Type B pancreatic cell (in vitro differentiated cells): ENCODE data around the gene GPR153. TPM values are rescaled to one million over a fixed set of nuclear protein-coding genes. Genes with fewer than 3 reads are reported as not detected.
"Not testable (repeated sequence)": the region's sequence is repeated elsewhere in the genome, so short reads cannot be mapped to it uniquely, and the experiment has no call there.

ENCODE experiments used
- DNase-seq: peaks from one replicate; pipeline ENCODE4 v3.0.0; 2021; ENCODE audit warnings: mixed read lengths; ENCODE audit not compliant: unreplicated experiment; ENCODE audit errors: extremely low spot score
- H3K27ac Mint-ChIP-seq: 2 replicates; pipeline ENCODE4 v1.8.0; 2021; ENCODE audit warnings: mild to moderate bottlenecking, mixed read lengths
- H3K27me3 Mint-ChIP-seq: 2 replicates; pipeline ENCODE4 v1.8.0; 2021; ENCODE audit warnings: mixed read lengths
- H3K36me3 Mint-ChIP-seq: 2 replicates; pipeline ENCODE4 v1.8.0; 2021; ENCODE audit warnings: mixed read lengths
- H3K4me1 Mint-ChIP-seq: one replicate; pipeline ENCODE4 v1.8.0; 2021; ENCODE audit warnings: mixed read lengths; ENCODE audit not compliant: unreplicated experiment
- H3K4me3 Mint-ChIP-seq: 2 replicates; pipeline ENCODE4 v1.8.0; 2021; ENCODE audit warnings: mild to moderate bottlenecking, mixed read lengths
- H3K9me3 Mint-ChIP-seq: 2 replicates; pipeline ENCODE4 v1.8.0; 2021; ENCODE audit warnings: mixed read lengths
- total RNA-seq: library from RNA; stranded (reverse); gene quantifications from 2 replicates; pipeline ENCODE4 v1.2.1, GENCODE V29; 2021; ENCODE audit warnings: low replicate concordance
- TF ChIP-seq, protein P1 (sequence below): fragments of 200-600 bp; sonication (generic); conservative IDR thresholded peaks from 2 replicates; pipeline ENCODE4 v1.5.0; 2021; ENCODE audit warnings: antibody characterized with exemption, mild to moderate bottlenecking

GPR153 gene
- total RNA-seq, 1 donor from 2014 or later, result 6.1 TPM

DNA sequence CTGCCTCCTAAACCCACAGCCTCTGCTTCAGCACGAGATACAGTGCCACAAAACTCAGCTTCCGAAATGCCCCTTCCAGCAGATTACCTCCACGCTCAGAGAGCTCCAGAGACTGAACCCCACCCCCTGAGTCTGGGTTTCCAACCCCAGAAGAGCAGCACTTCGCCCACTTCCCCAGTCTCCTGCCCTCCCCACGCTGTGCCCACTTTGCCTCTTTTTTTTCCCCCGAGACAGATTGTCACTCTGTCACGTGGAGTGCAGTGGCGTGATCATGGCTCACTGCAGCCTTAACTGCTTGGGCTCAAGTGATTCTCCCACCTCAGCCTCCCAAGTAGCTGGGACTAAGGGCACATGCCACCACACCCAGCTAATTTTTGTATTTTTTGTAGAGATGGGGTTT is 35.2 kb downstream of the GPR153 start:
- DNase-seq, result no peak
- peaks cover 2% of the 10 kb centered on the region for H3K4me1 Mint-ChIP-seq
- H3K36me3 Mint-ChIP-seq, result peaks cover 18% of the 10 kb centered on the region
- H3K27ac Mint-ChIP-seq, result no peak overlapping the region
- H3K4me3 Mint-ChIP-seq, result no peak overlapping the region
- no peaks in the 10 kb centered on the region for H3K9me3 Mint-ChIP-seq
- TF ChIP-seq, protein P1, sequence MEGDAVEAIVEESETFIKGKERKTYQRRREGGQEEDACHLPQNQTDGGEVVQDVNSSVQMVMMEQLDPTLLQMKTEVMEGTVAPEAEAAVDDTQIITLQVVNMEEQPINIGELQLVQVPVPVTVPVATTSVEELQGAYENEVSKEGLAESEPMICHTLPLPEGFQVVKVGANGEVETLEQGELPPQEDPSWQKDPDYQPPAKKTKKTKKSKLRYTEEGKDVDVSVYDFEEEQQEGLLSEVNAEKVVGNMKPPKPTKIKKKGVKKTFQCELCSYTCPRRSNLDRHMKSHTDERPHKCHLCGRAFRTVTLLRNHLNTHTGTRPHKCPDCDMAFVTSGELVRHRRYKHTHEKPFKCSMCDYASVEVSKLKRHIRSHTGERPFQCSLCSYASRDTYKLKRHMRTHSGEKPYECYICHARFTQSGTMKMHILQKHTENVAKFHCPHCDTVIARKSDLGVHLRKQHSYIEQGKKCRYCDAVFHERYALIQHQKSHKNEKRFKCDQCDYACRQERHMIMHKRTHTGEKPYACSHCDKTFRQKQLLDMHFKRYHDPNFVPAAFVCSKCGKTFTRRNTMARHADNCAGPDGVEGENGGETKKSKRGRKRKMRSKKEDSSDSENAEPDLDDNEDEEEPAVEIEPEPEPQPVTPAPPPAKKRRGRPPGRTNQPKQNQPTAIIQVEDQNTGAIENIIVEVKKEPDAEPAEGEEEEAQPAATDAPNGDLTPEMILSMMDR, result no peak
- H3K27me3 Mint-ChIP-seq, result no peaks in the 10 kb centered on the region

DNA sequence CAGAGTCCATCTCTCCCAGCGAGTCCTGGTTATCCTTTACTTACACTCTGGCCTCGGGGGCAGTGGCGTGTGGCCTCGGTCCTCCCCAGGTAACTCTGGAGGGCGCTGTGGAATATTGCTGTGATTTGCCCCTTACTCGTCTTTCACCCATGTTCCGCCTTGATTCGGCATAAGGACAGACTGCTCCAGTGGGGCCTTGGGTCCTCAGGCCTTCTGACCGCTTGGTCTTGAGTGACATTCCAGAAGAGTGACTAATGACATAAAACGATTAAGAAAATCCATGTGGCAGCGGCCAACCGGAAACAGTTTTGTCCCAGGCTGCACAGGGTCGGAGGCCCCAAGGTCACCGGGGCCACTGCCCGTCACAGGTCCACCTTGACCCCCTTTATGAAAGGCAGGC is 36.2 kb downstream of the GPR153 start:
- Mint-ChIP-seq H3K4me3 (no peak overlapping the region), H3K27ac (no peak overlapping the region), H3K9me3 (no peaks in the 10 kb centered on the region), H3K36me3 (peaks cover 18% of the 10 kb centered on the region), H3K27me3 (no peaks in the 10 kb centered on the region), H3K4me1 (peaks cover 9% of the 10 kb centered on the region)
- no peak for DNase-seq
- TF ChIP-seq, protein P1, result no peak

- Mint-ChIP-seq H3K4me1 (peaks cover 9% of the 10 kb centered on the region), H3K27ac (no peak overlapping the region), H3K9me3 (no peaks in the 10 kb centered on the region), H3K27me3 (no peaks in the 10 kb centered on the region), H3K4me3 (no peak overlapping the region), H3K36me3 (peaks cover 18% of the 10 kb centered on the region)
- TF ChIP-seq, protein P1, result no peak
- DNase-seq, result no peak
Measured at GRCh38 chr1:6223617-6224016, 37.3 kb downstream of the GPR153 start.

GRCh38 chr1:6222636-6223035 is 38.3 kb downstream of the GPR153 start:
- Mint-ChIP-seq H3K4me3 (no peak overlapping the region), H3K27ac (no peak overlapping the region), H3K4me1 (peaks cover 9% of the 10 kb centered on the region), H3K36me3 (peaks cover 18% of the 10 kb centered on the region), H3K9me3 (no peaks in the 10 kb centered on the region), H3K27me3 (no peaks in the 10 kb centered on the region)
- TF ChIP-seq, protein P1, result no peak
- DNase-seq, result no peak

- TF ChIP-seq, protein P1, result no peak
- H3K4me1 Mint-ChIP-seq, result peaks cover 9% of the 10 kb centered on the region
Measured at GRCh38 chr1:6221210-6221784, 39.6 kb downstream of the GPR153 start.

GRCh38 chr1:6220236-6220635 is 40.7 kb downstream of the GPR153 start:
- no peak for DNase-seq
- Mint-ChIP-seq H3K36me3 (peaks cover 19% of the 10 kb centered on the region), H3K27ac (peak overlapping the region; percentile 84), H3K4me1 (peaks cover 9% of the 10 kb centered on the region), H3K27me3 (no peaks in the 10 kb centered on the region), H3K4me3 (no peak overlapping the region), H3K9me3 (no peaks in the 10 kb centered on the region)
- TF ChIP-seq, protein P1, result no peak

More at GRCh38 chr1:6221210-6221784, 39.6 kb downstream of the GPR153 start:
- Mint-ChIP-seq H3K9me3 (no peaks in the 10 kb centered on the region), H3K4me3 (no peak overlapping the region), H3K27me3 (no peaks in the 10 kb centered on the region), H3K36me3 (peaks cover 18% of the 10 kb centered on the region), H3K27ac (no peak overlapping the region)
- DNase-seq, result no peak

DNA sequence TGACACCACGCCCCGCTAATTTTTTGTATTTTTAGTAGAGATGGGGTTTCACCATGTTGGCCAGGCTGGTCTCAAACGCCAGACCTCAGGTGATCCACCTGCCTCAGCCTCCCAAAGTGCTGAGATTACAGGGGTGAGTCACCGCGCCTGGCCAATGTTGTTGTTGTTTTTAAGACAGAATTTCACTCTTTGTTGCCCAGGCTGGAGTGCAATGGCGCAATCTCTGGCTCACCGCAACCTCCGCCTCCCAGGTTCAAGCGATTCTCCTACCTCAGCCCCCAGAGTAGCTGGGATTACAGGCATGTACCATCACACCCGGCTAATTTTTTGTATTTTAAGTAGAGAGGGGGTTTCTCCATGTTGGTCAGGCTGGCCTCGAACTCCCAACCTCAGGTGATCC is 41.3 kb downstream of the GPR153 start:
- H3K27ac Mint-ChIP-seq, H3K4me1 Mint-ChIP-seq, H3K27me3 Mint-ChIP-seq, H3K4me3 Mint-ChIP-seq, DNase-seq, H3K9me3 Mint-ChIP-seq: not testable (repeated sequence)
- H3K36me3 Mint-ChIP-seq, result peaks cover 19% of the 10 kb centered on the region
